Measurements from ENCODE around the gene BANK1. TPM values are rescaled to one million over a fixed set of nuclear protein-coding genes. Genes with fewer than 3 reads are reported as not detected.

The BANK1 gene
- 1 to 10 TPM; 1.6 to 2.4 TPM for total RNA-seq
- long read RNA-seq, result 0 reads

GRCh38 chr4:101790521-101791181, at the start of gene BANK1:
Gene BANK1 (plus strand): TSS chr4:101790730. CDS start chr4:101790881, 151 bp downstream.
- intact Hi-C loops (cut with DNase I), result no loop called here
- ATAC-seq (peak; percentile 80 to 91), DNase-seq (peak; percentile 50)

- no peak for DNase-seq
- ATAC-seq, result no peak
- intact Hi-C loops (cut with DNase I), result no loop called here
Measured at GRCh38 chr4:101753721-101754120, 36.8 kb upstream of the BANK1 start.

- DNase-seq (no peak), ATAC-seq (no peak)
- intact Hi-C loops (cut with DNase I), result no loop called here
Measured at GRCh38 chr4:101756181-101756580, 34.3 kb upstream of the BANK1 start.

- ATAC-seq (peak in 1 of 2 donors; percentile 80), DNase-seq (no peak)
- intact Hi-C loops (cut with DNase I), result no loop called here
Measured at GRCh38 chr4:101761405-101761804, 29.1 kb upstream of the BANK1 start.

GRCh38 chr4:101762025-101762424, 28.5 kb upstream of the BANK1 start:
- ATAC-seq (peak in 1 of 2 donors; percentile 62), DNase-seq (no peak)
- intact Hi-C loops (cut with DNase I), result no loop called here

GRCh38 chr4:101762534-101762933, 28.0 kb upstream of the BANK1 start:
- intact Hi-C loops (cut with DNase I), result no loop called here
- ATAC-seq (no peak), DNase-seq (no peak)

GRCh38 chr4:101763576-101763975, 27.0 kb upstream of the BANK1 start:
- no peak for ATAC-seq
- intact Hi-C loops (cut with DNase I), result no loop called here
- DNase-seq, result no peak

- DNase-seq (no peak), ATAC-seq (no peak)
- intact Hi-C loops (cut with DNase I), result no loop called here
Measured at GRCh38 chr4:101774807-101775206, 15.7 kb upstream of the BANK1 start.

- ATAC-seq, result no peak
- no peak for DNase-seq
- intact Hi-C loops (cut with DNase I), result no loop called here
Measured at GRCh38 chr4:101777431-101777830, 13.1 kb upstream of the BANK1 start.

GRCh38 chr4:101780284-101780683, 10.2 kb upstream of the BANK1 start:
- ATAC-seq (no peak), DNase-seq (no peak)
- intact Hi-C loops (cut with DNase I), result no loop called here

- DNase-seq (no peak), ATAC-seq (no peak)
- intact Hi-C loops (cut with DNase I), result no loop called here
Measured at GRCh38 chr4:101782546-101782945, 8.0 kb upstream of the BANK1 start.

GRCh38 chr4:101784957-101785356, 5.6 kb upstream of the BANK1 start:
- DNase-seq (no peak), ATAC-seq (no peak)
- intact Hi-C loops (cut with DNase I), result no loop called here

GRCh38 chr4:101785486-101785885, 5.0 kb upstream of the BANK1 start:
- no peak for DNase-seq
- intact Hi-C loops (cut with DNase I), result no loop called here
- ATAC-seq, result no peak

GRCh38 chr4:101787701-101788316, 2.7 kb upstream of the BANK1 start:
- intact Hi-C loops (cut with DNase I), result no loop called here
- ATAC-seq (no peak), DNase-seq (no peak)

GRCh38 chr4:101791182-101791558, 640 bp downstream of the BANK1 start:
- intact Hi-C loops (cut with DNase I), result no loop called here
- ATAC-seq (peak in 1 of 2 donors; percentile 23), DNase-seq (no peak)

- intact Hi-C loops (cut with DNase I), result no loop called here
- ATAC-seq (no peak), DNase-seq (no peak)
Measured at GRCh38 chr4:101792056-101792590, 1.6 kb downstream of the BANK1 start.

- ATAC-seq (no peak), DNase-seq (no peak)
- intact Hi-C loops (cut with DNase I), result no loop called here
Measured at GRCh38 chr4:101793397-101793796, 2.9 kb downstream of the BANK1 start.

- no peak for ATAC-seq
- DNase-seq, result no peak
- intact Hi-C loops (cut with DNase I), result no loop called here
Measured at GRCh38 chr4:101794806-101795205, 4.3 kb downstream of the BANK1 start.

- intact Hi-C loops (cut with DNase I), result no loop called here
- no peak for DNase-seq
- no peak for ATAC-seq
Measured at GRCh38 chr4:101795704-101796103, 5.2 kb downstream of the BANK1 start.

GRCh38 chr4:101801958-101802357, 11.4 kb downstream of the BANK1 start:
- intact Hi-C loops (cut with DNase I), result no loop called here
- DNase-seq (no peak), ATAC-seq (no peak)

GRCh38 chr4:101806914-101807313, 16.4 kb downstream of the BANK1 start:
- no peak for ATAC-seq

More at GRCh38 chr4:101806914-101807313, 16.4 kb downstream of the BANK1 start:
- intact Hi-C loops (cut with DNase I), result no loop called here
- DNase-seq, result no peak

Measured in left cardiac atrium (tissue), 4 donors.